ENCODE measurements around the gene NUP210.

DNA sequence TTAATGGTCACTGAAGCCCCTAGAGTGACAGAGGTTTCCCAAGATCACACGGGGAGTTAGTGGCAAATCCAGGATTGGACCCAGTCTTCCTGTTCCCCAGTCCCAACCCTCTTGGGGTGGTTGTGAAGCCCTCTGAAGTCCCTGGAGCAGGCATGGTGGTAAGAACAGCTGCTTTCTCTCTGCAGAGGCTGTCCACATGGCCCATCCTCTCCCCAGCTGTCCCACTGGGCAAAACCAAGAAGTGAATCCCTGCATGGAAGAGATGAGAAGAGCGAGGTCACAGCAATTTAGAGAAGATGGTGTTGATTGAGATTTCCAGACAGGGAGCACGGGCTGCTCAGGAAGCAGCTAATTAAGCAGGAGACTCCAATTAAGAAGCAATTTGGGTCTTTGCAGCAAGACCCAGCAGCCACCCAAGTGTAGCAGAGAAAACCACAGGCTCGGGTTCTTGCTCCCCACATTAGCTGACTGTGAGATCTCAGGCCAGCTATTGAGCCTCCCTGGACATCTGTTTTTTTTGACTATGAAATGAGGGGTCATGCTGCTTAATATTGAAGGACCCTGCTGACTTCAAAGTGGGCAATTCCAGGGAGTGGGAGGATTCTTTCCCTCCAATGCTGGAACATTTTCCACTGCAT, 45.2 kb upstream of the NUP210 start:
- TF ChIP-seq TAF1 (IDR thresholded peaks at IDR 0.05; ENCODE audit: borderline replicate concordance, insufficient read depth, low read length) (no peak), POLR2AphosphoS5 (IDR thresholded peaks at IDR 0.05; ENCODE audit: low read depth, low read length) (no peak)

All from PFSK-1 (cell line).